ENCODE data around the gene APOBEC3B.

APOBEC3B gene

GRCh38 chr22:38971202-38971601, 10.9 kb upstream of the APOBEC3B start:
- Histone ChIP-seq H2AFZ (ENCODE audit: low read depth, low read length) (no peak overlapping the region), H3K23ac (ENCODE audit: low read length in 2 of 2) (no peak overlapping the region), H2BK120ac (ENCODE audit: low read depth, low read length) (no peak overlapping the region), H3K27me3 (ENCODE audit: control insufficient read depth in 1 of 2, insufficient read depth in 1 of 2, low read length in 2 of 2) (peaks cover 39 to 71% of the 10 kb centered on the region in 2 experiments), H3K27ac (ENCODE audit: low read length, poor library complexity, severe bottlenecking) (no peak overlapping the region), H3K79me1 (replicated peaks; ENCODE audit: low read length, poor library complexity, severe bottlenecking) (no peaks in the 10 kb centered on the region), H3K18ac (ENCODE audit: low read depth in 1 of 2, low read length in 2 of 2) (no peak overlapping the region), H3K9ac (ENCODE audit: low read length) (no peak overlapping the region), H3K36me3 (ENCODE audit: control insufficient read depth in 1 of 2, insufficient read depth in 2 of 2, low read depth in 1 of 2, low read length in 2 of 2) (no peaks in the 10 kb centered on the region), H3K4me3 (ENCODE audit: insufficient read depth in 1 of 2, low read depth in 1 of 2, low read length in 2 of 2) (no peak overlapping the region), H3K9me3 (ENCODE audit: control insufficient read depth, low read length) (peaks cover 11% of the 10 kb centered on the region), H4K91ac (ENCODE audit: low read length) (no peak overlapping the region), H2BK5ac (ENCODE audit: low read depth, low read length, poor library complexity, severe bottlenecking) (no peak overlapping the region), H2BK15ac (ENCODE audit: low read depth, poor library complexity, severe bottlenecking) (no peak overlapping the region), H3K4me2 (ENCODE audit: low read length, poor library complexity, severe bottlenecking) (no peak overlapping the region), H4K8ac (ENCODE audit: low read length) (no peak overlapping the region), H3K4me1 (ENCODE audit: control insufficient read depth, insufficient read depth, low read depth, low read length) (no peaks in the 10 kb centered on the region), H3K14ac (ENCODE audit: low read length in 2 of 2) (no peak overlapping the region), H2AK5ac (ENCODE audit: low read length, severe bottlenecking) (no peak overlapping the region), H2BK12ac (ENCODE audit: low read length in 2 of 2) (no peak overlapping the region), H3K4ac (ENCODE audit: low read depth in 1 of 2, low read length in 2 of 2) (no peak overlapping the region)
- 85% methylated on average over 5 of the region's 5 CpGs for WGBS
- DNase-seq = no peak

- H3K14ac ChIP-seq (ENCODE audit: low read length in 2 of 2) = no peak overlapping the region
- H3K27me3 ChIP-seq (ENCODE audit: control insufficient read depth in 1 of 2, insufficient read depth in 1 of 2, low read length in 2 of 2) = peaks cover 33 to 65% of the 10 kb centered on the region in 2 experiments
- H3K9me3 ChIP-seq (ENCODE audit: control insufficient read depth, low read length) = peaks cover 11% of the 10 kb centered on the region
- H3K27ac ChIP-seq (ENCODE audit: low read length, poor library complexity, severe bottlenecking) = no peak overlapping the region
- no peak overlapping the region for H4K8ac ChIP-seq (ENCODE audit: low read length)
- no peak overlapping the region for H3K18ac ChIP-seq (ENCODE audit: low read depth in 1 of 2, low read length in 2 of 2)
- no peak overlapping the region for H3K23ac ChIP-seq (ENCODE audit: low read length in 2 of 2)
- H4K91ac ChIP-seq (ENCODE audit: low read length) = no peak overlapping the region
- H2AFZ ChIP-seq (ENCODE audit: low read depth, low read length) = no peak overlapping the region
- no peak overlapping the region for H3K4me2 ChIP-seq (ENCODE audit: low read length, poor library complexity, severe bottlenecking)
- no peak overlapping the region for H2BK120ac ChIP-seq (ENCODE audit: low read depth, low read length)
- no peaks in the 10 kb centered on the region for H3K4me1 ChIP-seq (ENCODE audit: control insufficient read depth, insufficient read depth, low read depth, low read length)
- no peaks in the 10 kb centered on the region for H3K79me1 ChIP-seq (replicated peaks; ENCODE audit: low read length, poor library complexity, severe bottlenecking)
- H3K4ac ChIP-seq (ENCODE audit: low read depth in 1 of 2, low read length in 2 of 2) = no peak overlapping the region
- H3K9ac ChIP-seq (ENCODE audit: low read length) = no peak overlapping the region
- H2AK5ac ChIP-seq (ENCODE audit: low read length, severe bottlenecking) = no peak overlapping the region
- DNase-seq = no peak
- H2BK15ac ChIP-seq (ENCODE audit: low read depth, poor library complexity, severe bottlenecking) = no peak overlapping the region
- no peak overlapping the region for H3K4me3 ChIP-seq (ENCODE audit: insufficient read depth in 1 of 2, low read depth in 1 of 2, low read length in 2 of 2)
- WGBS = 100% methylated on average over 2 of the region's 3 CpGs
- no peak overlapping the region for H2BK5ac ChIP-seq (ENCODE audit: low read depth, low read length, poor library complexity, severe bottlenecking)
- H2BK12ac ChIP-seq (ENCODE audit: low read length in 2 of 2) = no peak overlapping the region
- no peaks in the 10 kb centered on the region for H3K36me3 ChIP-seq (ENCODE audit: control insufficient read depth in 1 of 2, insufficient read depth in 2 of 2, low read depth in 1 of 2, low read length in 2 of 2)
These were observed 10.4 kb upstream of the APOBEC3B start for GRCh38 chr22:38971791-38972190.

GRCh38 chr22:38972558-38972957, 9.6 kb upstream of the APOBEC3B start:
- Histone ChIP-seq H3K9ac (ENCODE audit: low read length) (no peak overlapping the region), H2BK5ac (ENCODE audit: low read depth, low read length, poor library complexity, severe bottlenecking) (no peak overlapping the region), H3K4me2 (ENCODE audit: low read length, poor library complexity, severe bottlenecking) (no peak overlapping the region), H3K9me3 (ENCODE audit: control insufficient read depth, low read length) (peaks cover 11% of the 10 kb centered on the region), H3K79me1 (replicated peaks; ENCODE audit: low read length, poor library complexity, severe bottlenecking) (no peaks in the 10 kb centered on the region), H3K27ac (ENCODE audit: low read length, poor library complexity, severe bottlenecking) (no peak overlapping the region), H2BK120ac (ENCODE audit: low read depth, low read length) (no peak overlapping the region), H3K27me3 (ENCODE audit: control insufficient read depth in 1 of 2, insufficient read depth in 1 of 2, low read length in 2 of 2) (peaks cover 26 to 58% of the 10 kb centered on the region in 2 experiments), H3K36me3 (ENCODE audit: control insufficient read depth in 1 of 2, insufficient read depth in 2 of 2, low read depth in 1 of 2, low read length in 2 of 2) (no peaks in the 10 kb centered on the region), H3K4ac (ENCODE audit: low read depth in 1 of 2, low read length in 2 of 2) (no peak overlapping the region), H2AK5ac (ENCODE audit: low read length, severe bottlenecking) (no peak overlapping the region), H2BK15ac (ENCODE audit: low read depth, poor library complexity, severe bottlenecking) (no peak overlapping the region), H3K18ac (ENCODE audit: low read depth in 1 of 2, low read length in 2 of 2) (no peak overlapping the region), H3K14ac (ENCODE audit: low read length in 2 of 2) (no peak overlapping the region), H3K23ac (ENCODE audit: low read length in 2 of 2) (no peak overlapping the region), H4K8ac (ENCODE audit: low read length) (no peak overlapping the region), H2BK12ac (ENCODE audit: low read length in 2 of 2) (no peak overlapping the region), H4K91ac (ENCODE audit: low read length) (no peak overlapping the region), H2AFZ (ENCODE audit: low read depth, low read length) (no peak overlapping the region), H3K4me1 (ENCODE audit: control insufficient read depth, insufficient read depth, low read depth, low read length) (no peaks in the 10 kb centered on the region), H3K4me3 (ENCODE audit: insufficient read depth in 1 of 2, low read depth in 1 of 2, low read length in 2 of 2) (no peak overlapping the region)
- no peak for DNase-seq
- 97% methylated on average over 5 of the region's 5 CpGs for WGBS

GRCh38 chr22:38973289-38974169, 8.6 kb upstream of the APOBEC3B start:
- Histone ChIP-seq H2AK5ac (ENCODE audit: low read length, severe bottlenecking) (no peak overlapping the region), H3K9ac (ENCODE audit: low read length) (no peak overlapping the region), H3K9me3 (ENCODE audit: control insufficient read depth, low read length) (peaks cover 11% of the 10 kb centered on the region), H3K4ac (ENCODE audit: low read depth in 1 of 2, low read length in 2 of 2) (no peak overlapping the region), H2BK15ac (ENCODE audit: low read depth, poor library complexity, severe bottlenecking) (no peak overlapping the region), H3K4me1 (ENCODE audit: control insufficient read depth, insufficient read depth, low read depth, low read length) (no peaks in the 10 kb centered on the region), H4K8ac (ENCODE audit: low read length) (no peak overlapping the region), H3K36me3 (ENCODE audit: control insufficient read depth in 1 of 2, insufficient read depth in 2 of 2, low read depth in 1 of 2, low read length in 2 of 2) (no peaks in the 10 kb centered on the region), H3K79me1 (replicated peaks; ENCODE audit: low read length, poor library complexity, severe bottlenecking) (no peaks in the 10 kb centered on the region), H4K91ac (ENCODE audit: low read length) (no peak overlapping the region), H3K4me2 (ENCODE audit: low read length, poor library complexity, severe bottlenecking) (no peak overlapping the region), H2AFZ (ENCODE audit: low read depth, low read length) (no peak overlapping the region), H3K4me3 (ENCODE audit: insufficient read depth in 1 of 2, low read depth in 1 of 2, low read length in 2 of 2) (peak overlapping the region in 1 of 2 experiments; percentile 23), H3K18ac (ENCODE audit: low read depth in 1 of 2, low read length in 2 of 2) (no peak overlapping the region), H3K27me3 (ENCODE audit: control insufficient read depth in 1 of 2, insufficient read depth in 1 of 2, low read length in 2 of 2) (peaks cover 16 to 48% of the 10 kb centered on the region in 2 experiments), H2BK120ac (ENCODE audit: low read depth, low read length) (no peak overlapping the region), H3K27ac (ENCODE audit: low read length, poor library complexity, severe bottlenecking) (no peak overlapping the region), H3K14ac (ENCODE audit: low read length in 2 of 2) (no peak overlapping the region), H3K23ac (ENCODE audit: low read length in 2 of 2) (no peak overlapping the region), H2BK12ac (ENCODE audit: low read length in 2 of 2) (no peak overlapping the region), H2BK5ac (ENCODE audit: low read depth, low read length, poor library complexity, severe bottlenecking) (no peak overlapping the region)
- 48% methylated on average over 15 of the region's 15 CpGs for WGBS
- peak; percentile 43 for DNase-seq
